Measurements from ENCODE around the gene G2E3. TPM values are rescaled to one million over a fixed set of nuclear protein-coding genes. Genes with fewer than 3 reads are reported as not detected.
A peak's percentile ranks its signal among the peaks of the same experiment; 100 is the strongest.

Gene G2E3
- total and polyA plus RNA-seq, 2 of the 4 experiments (the other 2 are of a cell fraction) = 9.6 to 19.4 TPM

GRCh38 chr14:30621354-30621939 is 62.5 kb downstream of the G2E3 start:
- peak overlapping the region; percentile 90 for H3K4me3 ChIP-seq (ENCODE audit: insufficient read depth, low read depth, low read length)
- H3K9me3 ChIP-seq (ENCODE audit: control insufficient read depth, insufficient read depth, low read length) = no peaks in the 10 kb centered on the region
- peaks cover 21% of the 10 kb centered on the region; the same call in 1 of the 2 replicates for H4K20me1 ChIP-seq (ENCODE audit: insufficient read depth, low read length)
- WGBS, 2 experiments (ENCODE audit: extremely low coverage in 2 of 2, insufficient read length in 1 of 2) = 35% methylated on average over 4 of the region's 17 CpGs; no CpG with 5 or more reads in 1 of the 2 experiments
- peak overlapping the region; percentile 28 for H2BK120ac ChIP-seq (ENCODE audit: low read depth, low read length)
- ChIA-PET POLR2A (ENCODE audit: unreplicated experiment) (no interaction called here), CTCF (interaction anchor here (0.7 kb wide), 1 partner anchor 20 kb away, joined by 5 read pairs; no protein-coding TSS in a partner anchor)
- peak overlapping the region; percentile 78 for H3K4me2 ChIP-seq (ENCODE audit: low read depth, low read length)
- H3K4me1 ChIP-seq (ENCODE audit: control insufficient read depth, insufficient read depth, low read length) = peaks cover 3% of the 10 kb centered on the region
- H2AFZ ChIP-seq (replicated peaks; ENCODE audit: low read length, poor library complexity) = peak overlapping the region; percentile 95
- H3K9me1 ChIP-seq (ENCODE audit: insufficient read depth, low read length) = peaks cover 10% of the 10 kb centered on the region
- peak overlapping the region; percentile 65 for H3K9ac ChIP-seq (ENCODE audit: low read depth, low read length)
- ATAC-seq (ENCODE audit: low read depth) (peak; percentile 30), DNase-seq (peak; percentile 3)
- H2BK15ac ChIP-seq (ENCODE audit: low read depth, low read length) = peak overlapping the region; percentile 52
- peak overlapping the region; percentile 97 for H2AK9ac ChIP-seq (replicated peaks; ENCODE audit: low read depth, low read length, poor library complexity)
- H4K5ac ChIP-seq (ENCODE audit: low read depth, low read length) = peak overlapping the region; percentile 81
- in situ Hi-C loops (cut with MboI; ENCODE audit: low sequenced_read_pairs) (no loop called here), intact Hi-C loops (cut with micrococcal nuclease) (loop anchor here (5.0 kb wide), 1 partner anchor 59 kb away; no protein-coding TSS in a partner anchor), dilution Hi-C loops (cut with HindIII; ENCODE audit: low sequenced_read_pairs, unreplicated experiment) (no loop called here)
- peak overlapping the region; percentile 82 for H3K4ac ChIP-seq (ENCODE audit: low read depth, low read length)
- TF ChIP-seq CTCF (conservative IDR thresholded peaks at IDR 0.05; ENCODE audit: low read depth, low read length) = no peak
- TF ChIP-seq CHD1 (IDR thresholded peaks at IDR 0.05; ENCODE audit: low read depth, low read length) = no peak
- no peak for TF ChIP-seq CEBPB (IDR thresholded peaks at IDR 0.05; ENCODE audit: low read depth, low read length)
- no peak for TF ChIP-seq ELK1 (IDR thresholded peaks at IDR 0.05; ENCODE audit: borderline replicate concordance, low read depth, low read length)
- TF ChIP-seq RAD21 (IDR thresholded peaks at IDR 0.05; ENCODE audit: low read length) = no peak
- TF ChIP-seq MAFK (IDR thresholded peaks at IDR 0.05; ENCODE audit: low read depth, low read length) = no peak
- no TSS peak for BruUV-seq (replicated peaks)
- H2BK20ac ChIP-seq (ENCODE audit: low read depth, low read length) = 0 out of 2 replicates have a peak overlapping the region, but pooled peaks have one; percentile 0
- H3K36me3 ChIP-seq (ENCODE audit: control insufficient read depth, insufficient read depth, low read length) = no peaks in the 10 kb centered on the region; the same call in 1 of the 2 replicates
- peak overlapping the region; percentile 42 for H3K27ac ChIP-seq (ENCODE audit: insufficient read depth, low read length)
- H3K56ac ChIP-seq (ENCODE audit: extremely low read depth, insufficient read depth, low read length) = peak overlapping the region; percentile 72; the same call in 1 of the 2 replicates
- H4K91ac ChIP-seq (ENCODE audit: insufficient read depth, low read depth, low read length) = peak overlapping the region; percentile 79
- peak overlapping the region; percentile 95 to 97 for H4K8ac ChIP-seq (ENCODE audit: low read depth in 2 of 2, low read length in 2 of 2)
- peak overlapping the region; percentile 92 for H3K14ac ChIP-seq (replicated peaks; ENCODE audit: low read depth, low read length)
- peak overlapping the region; percentile 16; the same call in 1 of the 2 replicates for H3K18ac ChIP-seq (ENCODE audit: low read depth, low read length)
- H2BK5ac ChIP-seq (ENCODE audit: low read depth, low read length, poor library complexity, severe bottlenecking) = peak overlapping the region; percentile 74
- H3K27me3 ChIP-seq (ENCODE audit: control insufficient read depth, insufficient read depth, low read length) = no peaks in the 10 kb centered on the region
- peak overlapping the region; percentile 93 for H3K23ac ChIP-seq (ENCODE audit: low read depth, low read length)
- H3K79me1 ChIP-seq (ENCODE audit: low read depth in 1 of 2, low read length in 2 of 2) = peaks cover 4 to 38% of the 10 kb centered on the region in 2 experiments; a peak in 2 of 4 replicates
- peak overlapping the region; percentile 92 for H2AK5ac ChIP-seq (ENCODE audit: low read depth, low read length)

All from IMR-90 (cell line).